VCaP (cell line): ENCODE results near the gene TOLLIP.

Experiments
- H3K27ac ChIP-seq: fragments of 450-650 bp; 2 replicates; pipeline ENCODE4 v1.5.1; 2017
- CTCF ChIP-seq: fragments of 450-650 bp; conservative IDR thresholded peaks from 2 replicates; pipeline ENCODE4 v1.5.1; 2017; ENCODE audit warnings: mild to moderate bottlenecking, moderate library complexity

Gene TOLLIP

GRCh38 chr11:1306186-1307162 lies 3.0 kb downstream of the TOLLIP start:
- no peak for TF ChIP-seq CTCF
- peak overlapping the region; percentile 97 for H3K27ac ChIP-seq

- H3K27ac ChIP-seq = peak overlapping the region; percentile 97
- TF ChIP-seq CTCF = no peak
Measured at GRCh38 chr11:1305501-1306056, 3.9 kb downstream of the TOLLIP start.

DNA sequence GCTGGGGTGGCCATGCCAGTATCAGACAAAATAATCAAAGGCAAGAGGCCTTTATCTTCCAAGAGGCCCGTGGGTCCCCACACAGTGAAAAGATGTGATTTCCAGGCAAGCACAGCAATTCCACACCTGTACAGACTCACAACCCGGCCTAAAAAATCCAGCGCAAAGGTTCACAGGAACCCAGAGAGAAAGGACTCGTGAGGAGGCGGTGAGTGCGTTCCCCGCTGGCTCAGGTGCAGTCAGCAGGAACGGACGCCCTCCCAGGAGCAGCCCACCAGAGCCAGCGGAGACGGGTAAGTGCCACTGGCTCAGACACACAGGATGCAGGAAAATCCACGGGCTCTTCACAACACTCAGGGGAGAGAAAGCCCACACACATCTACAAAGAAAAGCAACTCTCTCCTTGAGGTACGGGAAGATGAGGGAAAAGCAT lies 4.4 kb downstream of the TOLLIP start:
- H3K27ac ChIP-seq = peak overlapping the region; percentile 97
- no peak for TF ChIP-seq CTCF

- peak overlapping the region; percentile 97 for H3K27ac ChIP-seq
- TF ChIP-seq CTCF = no peak
Measured at GRCh38 chr11:1304380-1304779, 5.1 kb downstream of the TOLLIP start.

GRCh38 chr11:1303973-1304372 lies 5.5 kb downstream of the TOLLIP start:
- no peak for TF ChIP-seq CTCF
- peak overlapping the region; percentile 97 for H3K27ac ChIP-seq

GRCh38 chr11:1303126-1303821 lies 6.2 kb downstream of the TOLLIP start:
- H3K27ac ChIP-seq = peak overlapping the region; percentile 97
- TF ChIP-seq CTCF = peak; percentile 64
